SK-N-SH (cell line): ENCODE data around the gene MARK3. TPM values are rescaled to one million over a fixed set of nuclear protein-coding genes. Genes with fewer than 3 reads are reported as not detected.

Experiments used
- CTCF ChIA-PET: fragments of 300-600, 350-600 bp; formaldehyde crosslinking; extraction: SDS; loops from one replicate; lab custom pipeline; 2021; lab: Yijun Ruan, JAX
- POLR2A ChIA-PET: fragments of 350-600 bp; sonication (Branson Sonifier 250); formaldehyde crosslinking; extraction: SDS; loops from one replicate; lab custom pipeline; 2020; ENCODE audit warnings: antibody characterized with exemption, inconsistent platforms; lab: Yijun Ruan, JAX
- DNase-seq: peaks from one replicate; pipeline ENCODE4 v3.0.0; 2012
- H2AFZ ChIP-seq: fragments of 200-600 bp; sonication (generic); 2 replicates; pipeline ENCODE4 v1.8.1; 2016; ENCODE audit warnings: antibody characterized with exemption, mild to moderate bottlenecking, low read depth
- H3F3A ChIP-seq: fragments of 200-600 bp; sonication (generic); replicated peaks from 2 replicates; pipeline ENCODE3; 2016; ENCODE audit warnings: antibody characterized with exemption, mild to moderate bottlenecking; ENCODE audit not compliant: insufficient read depth
- H3K27ac ChIP-seq, 2 experiments: fragments of 200-500 bp in 1 of 2; fragments of 200-600 bp in 1 of 2; sonication (Bioruptor generic) in 1 of 2; sonication (generic), shearing (Covaris generic) in 1 of 2; 2 replicates each; pipeline versions ENCODE4 v1.5.1 to v1.6.1; 2014 to 2016; ENCODE audit warnings: low read depth in 2 of 2, inconsistent platforms in 1 of 2, low read length in 1 of 2, mild to moderate bottlenecking in 1 of 2, mixed read lengths in 1 of 2
- H3K27me3 ChIP-seq: fragments of 200-600 bp; sonication (generic), shearing (Covaris generic); 2 replicates; pipeline ENCODE4 v1.6.1; 2016; ENCODE audit warnings: mixed run types; ENCODE audit not compliant: insufficient read depth
- H3K36me3 ChIP-seq, 2 experiments: fragments of 200-500 bp in 1 of 2; fragments of 200-600 bp in 1 of 2; sonication (Bioruptor generic) in 1 of 2; sonication (generic) in 1 of 2; replicated peaks in 1 of 2; 2 replicates each; pipeline versions ENCODE3 to v1.5.1; 2014 to 2016; ENCODE audit warnings: low read length in 1 of 2, mild to moderate bottlenecking in 1 of 2; ENCODE audit not compliant: insufficient read depth in 2 of 2, control insufficient read depth in 1 of 2
- H3K4me1 ChIP-seq, 2 experiments: fragments of 200-500 bp in 1 of 2; fragments of 200-600 bp in 1 of 2; sonication (Bioruptor generic) in 1 of 2; sonication (generic), shearing (Covaris generic) in 1 of 2; 2 replicates each; pipeline versions ENCODE4 v1.5.1 to v1.6.1; 2014 to 2016; ENCODE audit warnings: low read depth in 1 of 2, low read length in 1 of 2, mixed run types in 1 of 2; ENCODE audit not compliant: insufficient read depth in 2 of 2, control insufficient read depth in 1 of 2
- H3K4me2 ChIP-seq: fragments of 200-600 bp; sonication (generic), shearing (Covaris generic); 2 replicates; pipeline ENCODE4 v1.6.1; 2017; ENCODE audit warnings: mixed run types
- H3K4me3 ChIP-seq, 2 experiments: fragments of 200-500 bp in 1 of 2; fragments of 200-600 bp in 1 of 2; sonication (Bioruptor generic) in 1 of 2; sonication (generic), shearing (Covaris generic) in 1 of 2; 2 replicates each; pipeline versions ENCODE4 v1.5.1 to v1.8.1; 2014 to 2016; ENCODE audit warnings: low read depth in 2 of 2, inconsistent platforms in 1 of 2, low read length in 1 of 2, mild to moderate bottlenecking in 1 of 2, mixed read lengths in 1 of 2, moderate library complexity in 1 of 2
- H3K79me2 ChIP-seq: fragments of 200-600 bp; sonication (generic); 2 replicates; pipeline ENCODE4 v1.8.1; 2017; ENCODE audit warnings: mild to moderate bottlenecking; ENCODE audit not compliant: insufficient read depth
- H3K9ac ChIP-seq: fragments of 200-600 bp; sonication (generic); 2 replicates; pipeline ENCODE4 v1.6.1; 2017; ENCODE audit warnings: mixed run types
- H3K9me2 ChIP-seq: fragments of 200-600 bp; sonication (generic); 2 replicates; pipeline ENCODE4 v1.6.1; 2017; ENCODE audit warnings: mixed run types
- H3K9me3 ChIP-seq: fragments of 200-600 bp; sonication (generic); 2 replicates; pipeline ENCODE4 v1.6.1; 2017; ENCODE audit warnings: mixed run types, mild to moderate bottlenecking, moderate library complexity
- H4K20me1 ChIP-seq: fragments of 200-600 bp; sonication (generic); 2 replicates; pipeline ENCODE4 v1.6.1; 2017; ENCODE audit warnings: mild to moderate bottlenecking, mixed run types; ENCODE audit not compliant: insufficient read depth
- EZH2phosphoT487 ChIP-seq: fragments of 200-600 bp; sonication (generic); IDR thresholded peaks from 2 replicates; pipeline ENCODE4 v1.6.1; 2017; ENCODE audit warnings: low read depth, mixed run types, mild to moderate bottlenecking, antibody characterized with exemption, moderate library complexity, borderline replicate concordance
- FOXM1 ChIP-seq: IDR thresholded peaks from 2 replicates; pipeline ENCODE4 v1.4.0; 2012; ENCODE audit warnings: low read depth, mild to moderate bottlenecking
- JUND ChIP-seq: IDR thresholded peaks from 2 replicates; pipeline ENCODE4 v1.4.0; 2012
- MAX ChIP-seq: IDR thresholded peaks from 2 replicates; pipeline ENCODE4 v1.4.0; 2012; ENCODE audit warnings: low read depth
- MEF2A ChIP-seq: IDR thresholded peaks from 2 replicates; pipeline ENCODE4 v1.4.0; 2012; ENCODE audit warnings: low read depth, borderline replicate concordance
- NFIC ChIP-seq: IDR thresholded peaks from 2 replicates; pipeline ENCODE4 v1.4.0; 2012; ENCODE audit warnings: borderline replicate concordance
- NRF1 ChIP-seq: IDR thresholded peaks from 2 replicates; pipeline ENCODE4 v1.6.1; 2012; ENCODE audit warnings: low read depth, mild to moderate bottlenecking, low read length
- RXRA ChIP-seq: IDR thresholded peaks from 2 replicates; pipeline ENCODE4 v1.4.0; 2012; ENCODE audit warnings: low read depth, mild to moderate bottlenecking, borderline replicate concordance
- SMC3 ChIP-seq: IDR thresholded peaks from 2 replicates; pipeline ENCODE4 v1.6.1; 2012; ENCODE audit warnings: low read depth, low read length, improper control_type of control experiment
- TEAD4 ChIP-seq: IDR thresholded peaks from 2 replicates; pipeline ENCODE4 v1.4.0; 2012; ENCODE audit warnings: mild to moderate bottlenecking, borderline replicate concordance; ENCODE audit not compliant: insufficient read depth
- WGBS: methylation state at CpG from one replicate; pipeline ENCODE4 v1.1.6; 2017; ENCODE audit warnings: low lambda C conversion rate; 5-methylcytosine and 5-hydroxymethylcytosine counted together
- polyA plus RNA-seq, 3 experiments: library from polyadenylated mRNA; depleted of rRNA; stranded (reverse); fragments of >200 nt; gene quantifications; 2 replicates each; pipeline ENCODE4 v1.2.3, GENCODE V29; 2012

MARK3 gene
- polyA plus RNA-seq, 1 of the 3 experiments (the other 2 are of a cell fraction): 73.4 TPM

DNA sequence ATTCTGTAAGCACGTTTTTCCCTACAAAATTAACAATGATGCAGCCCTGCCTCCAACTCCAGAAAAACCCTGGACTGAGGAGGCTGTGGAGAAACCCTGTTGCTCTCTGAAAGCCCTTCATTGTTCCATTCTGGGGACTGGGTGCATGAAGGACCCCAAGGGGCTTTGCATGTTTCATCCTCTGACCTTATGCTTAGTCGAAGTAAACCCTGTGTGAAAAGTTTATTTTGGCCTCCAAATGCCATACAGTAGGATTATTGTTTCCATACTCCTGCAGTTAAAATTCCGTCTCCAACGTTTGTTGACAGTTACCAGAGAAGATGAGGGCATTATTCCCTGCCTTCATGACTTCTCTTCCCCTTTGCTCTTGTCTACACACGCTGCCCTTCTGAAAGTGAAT, 91.4 kb downstream of the MARK3 start:
- DNase-seq: no peak
- no peaks in the 10 kb centered on the region for H3K9me3 ChIP-seq
- H3K36me3 ChIP-seq: peaks cover 43 to 72% of the 10 kb centered on the region in 2 experiments
- H3K79me2 ChIP-seq: peaks cover 5% of the 10 kb centered on the region; the same call in 1 of the 2 replicates
- no peaks in the 10 kb centered on the region for H3K4me1 ChIP-seq
- no peak overlapping the region for H3K9ac ChIP-seq
- no peak overlapping the region for H3K4me2 ChIP-seq
- H3F3A ChIP-seq: peaks cover 22% of the 10 kb centered on the region
- H3K27ac ChIP-seq: no peak overlapping the region
- ChIA-PET CTCF (interaction anchor here (2.0 to 3.1 kb wide), 2 partner anchors 16 to 23 kb away, joined by 5 to 15 read pairs; no protein-coding TSS in a partner anchor), POLR2A (no interaction called here)
- 93% methylated on average over 5 of the region's 5 CpGs for WGBS
- H4K20me1 ChIP-seq: no peaks in the 10 kb centered on the region
- no peaks in the 10 kb centered on the region for H3K27me3 ChIP-seq
- H3K4me3 ChIP-seq: no peak overlapping the region
- TF ChIP-seq SMC3: no peak
- no peak for TF ChIP-seq EZH2phosphoT487
- TF ChIP-seq TEAD4: no peak
- TF ChIP-seq MEF2A: no peak
- no peak overlapping the region for H2AFZ ChIP-seq
- no peaks in the 10 kb centered on the region for H3K9me2 ChIP-seq

- Histone ChIP-seq H3F3A (peaks cover 27% of the 10 kb centered on the region), H4K20me1 (no peaks in the 10 kb centered on the region; the same call in 1 of the 2 replicates), H2AFZ (no peak overlapping the region), H3K36me3 (peaks cover 31 to 68% of the 10 kb centered on the region in 2 experiments), H3K27me3 (no peaks in the 10 kb centered on the region), H3K79me2 (peaks cover 11% of the 10 kb centered on the region; the same call in 1 of the 2 replicates), H3K4me1 (no peaks in the 10 kb centered on the region), H3K9me3 (no peaks in the 10 kb centered on the region), H3K4me2 (no peak overlapping the region), H3K9me2 (no peaks in the 10 kb centered on the region), H3K9ac (no peak overlapping the region), H3K27ac (no peak overlapping the region), H3K4me3 (no peak overlapping the region)
- DNase-seq: no peak
- 95% methylated on average over 3 of the region's 3 CpGs for WGBS
- CTCF ChIA-PET: interaction anchor here (1.5 to 2.3 kb wide), 2 partner anchors 14 to 38 kb away, joined by 4 to 7 read pairs; no protein-coding TSS in a partner anchor
- POLR2A ChIA-PET: no interaction called here
- TF ChIP-seq RXRA: no peak
- no peak for TF ChIP-seq NRF1
- TF ChIP-seq MAX: no peak
- no peak for TF ChIP-seq JUND
These were observed 95.4 kb downstream of the MARK3 start for GRCh38 chr14:103480595-103480994.

- H3K27ac ChIP-seq: peak overlapping the region in 1 of 2 experiments; percentile 10; a peak in 2 of 4 replicates
- H4K20me1 ChIP-seq: no peaks in the 10 kb centered on the region; the same call in 1 of the 2 replicates
- peaks cover 11% of the 10 kb centered on the region; the same call in 1 of the 2 replicates for H3K79me2 ChIP-seq
- H3K4me3 ChIP-seq: no peak overlapping the region
- H3K9ac ChIP-seq: no peak overlapping the region
- H3K27me3 ChIP-seq: no peaks in the 10 kb centered on the region
- CTCF ChIA-PET: interaction anchor here (1.6 kb wide), 1 partner anchor 10 kb away, joined by 5 read pairs; no protein-coding TSS in a partner anchor
- no peaks in the 10 kb centered on the region for H3K9me2 ChIP-seq
- H3K4me2 ChIP-seq: no peak overlapping the region
- H3K4me1 ChIP-seq: no peaks in the 10 kb centered on the region
- DNase-seq: no peak
- H3K36me3 ChIP-seq: peaks cover 33 to 57% of the 10 kb centered on the region in 2 experiments
- TF ChIP-seq NFIC (peak; percentile 20; the same call in 1 of the 2 replicates), FOXM1 (no peak)
- TF ChIP-seq, all 33 proteins: peak for 1
- Histone ChIP-seq H3F3A (peaks cover 27% of the 10 kb centered on the region), H2AFZ (no peak overlapping the region), H3K9me3 (no peaks in the 10 kb centered on the region)
- POLR2A ChIA-PET: no interaction called here
- 43% methylated on average over 5 of the region's 5 CpGs for WGBS
These were observed 98.4 kb downstream of the MARK3 start for GRCh38 chr14:103483600-103483999.
